GM11168 (cell line): Measurements from ENCODE around the gene BANK1.

Source experiments
- in situ Hi-C: fragments of 300-500 bp; cut with MboI; formaldehyde crosslinking; loops from one replicate; pipeline ENCODE4 v1.12.0; 2022; ENCODE audit warnings: low sequenced_read_pairs; ENCODE audit not compliant: unreplicated experiment

BANK1 gene

DNA sequence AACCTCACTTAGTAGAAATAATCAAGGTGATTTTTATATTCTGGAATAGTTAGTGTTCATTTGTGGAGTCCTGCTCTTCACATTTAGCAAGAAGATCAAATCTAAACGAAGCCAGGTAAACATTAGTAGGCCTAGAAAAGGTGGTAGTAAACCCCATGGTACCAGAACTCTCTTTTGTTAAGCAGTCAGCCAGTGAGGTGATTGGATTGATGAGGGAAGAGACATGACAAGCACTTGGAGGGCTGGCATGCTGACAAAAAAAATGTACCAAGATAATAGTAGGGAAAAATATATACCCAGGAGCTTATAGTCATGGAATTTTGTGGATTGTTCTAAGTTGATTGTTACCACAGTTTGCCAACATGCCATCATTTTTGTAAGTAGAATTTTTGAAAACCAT is 163.8 kb downstream of the BANK1 start:
- in situ Hi-C loops: no loop called here

- in situ Hi-C loops: no loop called here
Measured at GRCh38 chr4:101954975-101955678, 164.6 kb downstream of the BANK1 start.

- in situ Hi-C loops: no loop called here
Measured at GRCh38 chr4:101956068-101956825, 165.7 kb downstream of the BANK1 start.

- in situ Hi-C loops: no loop called here
Measured at GRCh38 chr4:101958547-101958946, 168.0 kb downstream of the BANK1 start.

DNA sequence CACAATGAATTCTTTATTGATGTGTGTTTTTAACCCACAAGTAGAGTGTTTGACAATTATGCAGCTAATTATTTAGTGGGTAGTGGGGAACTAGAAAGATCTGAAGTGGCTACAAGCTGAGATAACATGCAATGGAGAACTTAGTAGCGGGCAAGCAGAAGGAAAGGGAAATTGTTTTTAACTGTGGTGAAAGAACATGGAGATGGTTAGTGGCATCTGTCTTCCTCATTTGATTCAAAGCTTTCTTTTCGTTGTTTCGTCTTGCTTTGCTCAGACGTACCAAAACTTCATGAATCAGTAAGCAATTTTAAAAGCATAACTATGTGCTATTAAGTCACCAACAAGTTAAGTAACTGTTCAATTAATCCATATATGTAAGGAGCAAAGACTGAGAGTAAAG is 169.9 kb downstream of the BANK1 start:
- in situ Hi-C loops: no loop called here

DNA sequence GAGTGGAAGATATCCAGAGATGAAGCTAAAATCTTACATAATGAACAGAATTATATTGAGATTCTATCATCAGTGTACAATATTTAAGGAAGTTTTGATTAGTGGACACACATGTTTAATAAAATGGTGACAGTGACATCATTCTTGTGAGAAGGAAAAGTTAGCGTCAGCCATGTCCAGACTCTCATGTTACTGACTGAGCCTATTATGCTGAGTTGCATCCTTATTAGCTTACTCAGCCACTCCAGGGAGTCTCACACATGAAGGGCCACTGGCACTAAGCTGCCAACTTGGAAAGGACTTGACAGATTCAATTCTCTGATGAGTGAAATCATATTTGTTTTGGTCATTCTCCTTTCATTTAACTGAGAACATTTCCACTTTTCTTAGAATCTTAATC is 170.6 kb downstream of the BANK1 start:
- in situ Hi-C loops: no loop called here

- in situ Hi-C loops: no loop called here
Measured at GRCh38 chr4:101967697-101968346, 177.3 kb downstream of the BANK1 start.

- in situ Hi-C loops: no loop called here
Measured at GRCh38 chr4:101968364-101968763, 177.8 kb downstream of the BANK1 start.

DNA sequence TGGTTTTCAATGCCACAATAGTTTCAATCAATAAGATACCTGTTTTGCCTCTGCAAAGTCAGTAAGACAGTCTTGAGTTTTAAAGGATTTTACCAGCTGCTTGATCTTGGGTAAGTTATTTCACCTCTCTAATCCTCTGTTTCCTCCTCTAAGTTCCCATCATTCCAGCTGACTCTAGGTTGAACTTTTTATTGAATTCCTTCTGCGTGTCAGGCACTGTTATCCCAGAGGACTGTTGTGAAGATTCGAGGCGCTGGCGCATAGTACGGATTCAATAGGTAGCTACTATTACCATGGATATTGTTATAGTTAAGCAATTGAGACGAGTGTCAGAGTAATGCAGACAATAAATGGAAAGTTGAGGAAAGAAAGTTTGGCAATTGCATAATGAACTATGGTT is 179.4 kb downstream of the BANK1 start:
- in situ Hi-C loops: no loop called here

- in situ Hi-C loops: no loop called here
Measured at GRCh38 chr4:101970547-101971155, 180.1 kb downstream of the BANK1 start.

DNA sequence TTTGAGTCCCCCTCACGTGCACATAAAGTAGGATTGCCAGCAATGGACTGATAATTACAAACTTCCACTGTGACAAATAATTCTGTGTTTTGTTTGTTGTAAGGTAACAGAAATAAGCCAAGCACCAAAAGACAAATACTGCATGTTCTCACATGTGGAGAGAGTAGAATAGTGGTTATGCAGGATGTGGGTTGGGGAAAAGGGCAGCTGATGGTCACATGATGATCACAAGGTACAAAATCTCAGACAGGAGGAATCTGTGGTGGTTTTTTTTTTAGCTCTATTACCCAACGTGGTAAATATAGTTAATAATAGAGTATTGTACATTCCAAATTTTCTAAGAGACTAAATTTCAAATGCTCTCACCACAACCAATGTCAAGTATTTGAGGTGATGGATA is 182.3 kb downstream of the BANK1 start:
- in situ Hi-C loops: no loop called here

- in situ Hi-C loops: no loop called here
Measured at GRCh38 chr4:101973361-101973760, 182.8 kb downstream of the BANK1 start.

GRCh38 chr4:101977076-101977475 is 186.5 kb downstream of the BANK1 start:
- in situ Hi-C loops: no loop called here

DNA sequence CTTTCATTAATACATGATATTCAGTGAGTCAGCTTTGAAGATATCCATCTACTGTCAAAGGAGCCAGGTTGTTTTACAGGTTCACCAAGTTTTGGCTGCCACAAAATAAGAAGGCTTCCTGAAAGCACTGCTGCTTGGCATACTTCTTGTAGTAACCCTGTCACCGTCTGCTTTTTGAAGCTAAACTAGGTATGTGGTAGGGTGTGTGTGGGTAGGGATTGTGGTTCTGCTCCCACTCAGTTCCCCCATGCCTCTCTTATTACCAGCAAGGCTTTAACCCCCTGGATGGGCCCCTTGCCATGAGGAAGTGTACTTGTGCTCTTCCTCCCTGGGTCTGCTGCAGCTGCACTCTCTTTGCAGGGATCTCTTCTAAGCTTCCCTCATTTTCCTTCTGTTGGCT is 191.2 kb downstream of the BANK1 start:
- in situ Hi-C loops: no loop called here

GRCh38 chr4:101983835-101984234 is 193.3 kb downstream of the BANK1 start:
- in situ Hi-C loops: no loop called here

- in situ Hi-C loops: no loop called here
Measured at GRCh38 chr4:101987623-101988243, 197.2 kb downstream of the BANK1 start.

GRCh38 chr4:101989551-101989950 is 199.0 kb downstream of the BANK1 start:
- in situ Hi-C loops: no loop called here

DNA sequence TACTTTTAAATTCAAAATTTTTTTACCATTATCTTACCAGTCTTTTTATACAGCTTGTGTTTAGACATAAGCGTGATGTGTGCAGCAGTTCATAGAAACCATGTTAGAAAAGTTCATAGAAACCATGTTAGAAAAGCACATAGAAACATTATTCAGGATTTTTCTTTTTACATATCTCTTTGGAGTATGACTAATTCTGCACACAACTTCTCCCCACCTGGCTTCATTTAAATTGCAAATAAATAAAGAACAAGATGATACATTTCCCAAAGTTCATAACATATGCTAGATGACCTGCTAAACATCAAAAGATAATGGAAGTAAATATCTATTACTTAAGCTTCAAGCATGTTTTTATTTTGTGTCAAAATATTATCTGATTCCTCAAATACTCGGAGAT is 201.9 kb downstream of the BANK1 start:
- in situ Hi-C loops: no loop called here

GRCh38 chr4:101993002-101993841 is 202.7 kb downstream of the BANK1 start:
- in situ Hi-C loops: no loop called here
